Activated CD4-positive, alpha-beta T cell treated with anti-CD3 and anti-CD28 coated beads, Interleukin-2, amount 10 ng/mL, durations not matched to agents 24 days and 14 days (primary cell): ENCODE results near the gene CFAP299. TPM values are rescaled to one million over a fixed set of nuclear protein-coding genes. Genes with fewer than 3 reads are reported as not detected.

Experiments used
- DNase-seq: peaks from one replicate; pipeline ENCODE4 v3.0.0; 2022
- H3K27ac Mint-ChIP-seq: one replicate; pipeline ENCODE4 v1.8.0; 2022; ENCODE audit warnings: mild to moderate bottlenecking, mixed read lengths
- H3K27me3 Mint-ChIP-seq: one replicate; pipeline ENCODE4 v1.8.0; 2022; ENCODE audit warnings: mixed read lengths
- H3K36me3 Mint-ChIP-seq: one replicate; pipeline ENCODE4 v1.8.0; 2022; ENCODE audit warnings: low read depth, mild to moderate bottlenecking, mixed read lengths
- H3K4me1 Mint-ChIP-seq: one replicate; pipeline ENCODE4 v1.8.0; 2021; ENCODE audit warnings: mixed read lengths
- H3K4me3 Mint-ChIP-seq: one replicate; pipeline ENCODE4 v1.8.0; 2022; ENCODE audit warnings: mild to moderate bottlenecking, moderate library complexity, mixed read lengths
- H3K9me3 Mint-ChIP-seq: one replicate; pipeline ENCODE4 v1.8.0; 2021; ENCODE audit warnings: mixed read lengths
- intact Hi-C: fragments of 100-400 bp; cut with micrococcal nuclease; formaldehyde crosslinking; loops from one replicate; pipeline ENCODE4 v1.15.1; 2023
- total RNA-seq: library from RNA; stranded (reverse); gene quantifications from 2 replicates; pipeline ENCODE4 v1.2.3, GENCODE V29; 2022

CFAP299 gene
- total RNA-seq, 1 donor from 2014 or later = not detected

- Mint-ChIP-seq H3K27ac (no peak overlapping the region), H3K9me3 (peaks cover 3% of the 10 kb centered on the region), H3K27me3 (no peaks in the 10 kb centered on the region), H3K4me1 (no peaks in the 10 kb centered on the region), H3K4me3 (no peak overlapping the region), H3K36me3 (no peaks in the 10 kb centered on the region)
- intact Hi-C loops = no loop called here
- DNase-seq = no peak
Measured at GRCh38 chr4:80903020-80903419, 567.5 kb downstream of the CFAP299 start.

GRCh38 chr4:80909938-80910337, 574.4 kb downstream of the CFAP299 start:
- peaks cover 10% of the 10 kb centered on the region for H3K9me3 Mint-ChIP-seq
- H3K27ac Mint-ChIP-seq = no peak overlapping the region
- no peaks in the 10 kb centered on the region for H3K36me3 Mint-ChIP-seq
- H3K27me3 Mint-ChIP-seq = no peaks in the 10 kb centered on the region
- H3K4me3 Mint-ChIP-seq = no peak overlapping the region
- peaks cover 2% of the 10 kb centered on the region for H3K4me1 Mint-ChIP-seq
- intact Hi-C loops = no loop called here
- DNase-seq = no peak

GRCh38 chr4:80911458-80911857, 575.9 kb downstream of the CFAP299 start:
- DNase-seq = no peak
- Mint-ChIP-seq H3K36me3 (no peaks in the 10 kb centered on the region), H3K9me3 (peaks cover 10% of the 10 kb centered on the region), H3K4me3 (no peak overlapping the region), H3K27me3 (no peaks in the 10 kb centered on the region), H3K27ac (no peak overlapping the region), H3K4me1 (peaks cover 2% of the 10 kb centered on the region)
- intact Hi-C loops = no loop called here

- no peak overlapping the region for H3K4me3 Mint-ChIP-seq
- no peak overlapping the region for H3K27ac Mint-ChIP-seq
- DNase-seq = no peak
- peaks cover 2% of the 10 kb centered on the region for H3K4me1 Mint-ChIP-seq
- H3K27me3 Mint-ChIP-seq = no peaks in the 10 kb centered on the region
- intact Hi-C loops = no loop called here
- no peaks in the 10 kb centered on the region for H3K36me3 Mint-ChIP-seq
- H3K9me3 Mint-ChIP-seq = peaks cover 10% of the 10 kb centered on the region
Measured at GRCh38 chr4:80912350-80912749, 576.8 kb downstream of the CFAP299 start.

- Mint-ChIP-seq H3K27ac (no peak overlapping the region), H3K4me3 (no peak overlapping the region), H3K9me3 (peaks cover 4% of the 10 kb centered on the region), H3K4me1 (peaks cover 2% of the 10 kb centered on the region), H3K36me3 (no peaks in the 10 kb centered on the region), H3K27me3 (no peaks in the 10 kb centered on the region)
- DNase-seq = no peak
- intact Hi-C loops = no loop called here
Measured at GRCh38 chr4:80913381-80913780, 577.9 kb downstream of the CFAP299 start.

- H3K36me3 Mint-ChIP-seq = no peaks in the 10 kb centered on the region
- H3K4me1 Mint-ChIP-seq = peaks cover 2% of the 10 kb centered on the region
- intact Hi-C loops = no loop called here
- no peaks in the 10 kb centered on the region for H3K27me3 Mint-ChIP-seq
- H3K9me3 Mint-ChIP-seq = no peaks in the 10 kb centered on the region
- no peak for DNase-seq
- no peak overlapping the region for H3K27ac Mint-ChIP-seq
- no peak overlapping the region for H3K4me3 Mint-ChIP-seq
Measured at GRCh38 chr4:80916770-80917169, 581.2 kb downstream of the CFAP299 start.

GRCh38 chr4:80918004-80918403, 582.5 kb downstream of the CFAP299 start:
- no peaks in the 10 kb centered on the region for H3K27me3 Mint-ChIP-seq
- intact Hi-C loops = no loop called here
- H3K36me3 Mint-ChIP-seq = no peaks in the 10 kb centered on the region
- no peak for DNase-seq
- peaks cover 2% of the 10 kb centered on the region for H3K4me1 Mint-ChIP-seq
- no peak overlapping the region for H3K4me3 Mint-ChIP-seq
- H3K9me3 Mint-ChIP-seq = no peaks in the 10 kb centered on the region
- no peak overlapping the region for H3K27ac Mint-ChIP-seq

GRCh38 chr4:80921441-80921840, 585.9 kb downstream of the CFAP299 start:
- intact Hi-C loops = no loop called here
- Mint-ChIP-seq H3K4me1 (no peaks in the 10 kb centered on the region), H3K27me3 (no peaks in the 10 kb centered on the region), H3K4me3 (no peak overlapping the region), H3K36me3 (no peaks in the 10 kb centered on the region), H3K9me3 (no peaks in the 10 kb centered on the region), H3K27ac (no peak overlapping the region)
- DNase-seq = no peak

GRCh38 chr4:80922941-80923340, 587.4 kb downstream of the CFAP299 start:
- Mint-ChIP-seq H3K9me3 (no peaks in the 10 kb centered on the region), H3K27ac (no peak overlapping the region), H3K4me1 (no peaks in the 10 kb centered on the region), H3K36me3 (no peaks in the 10 kb centered on the region), H3K4me3 (no peak overlapping the region), H3K27me3 (no peaks in the 10 kb centered on the region)
- DNase-seq = no peak
- intact Hi-C loops = no loop called here

- DNase-seq = no peak
- H3K36me3 Mint-ChIP-seq = no peaks in the 10 kb centered on the region
- no peaks in the 10 kb centered on the region for H3K27me3 Mint-ChIP-seq
- intact Hi-C loops = no loop called here
- H3K27ac Mint-ChIP-seq = no peak overlapping the region
- no peaks in the 10 kb centered on the region for H3K9me3 Mint-ChIP-seq
- H3K4me3 Mint-ChIP-seq = no peak overlapping the region
- H3K4me1 Mint-ChIP-seq = no peaks in the 10 kb centered on the region
Measured at GRCh38 chr4:80925293-80925692, 589.8 kb downstream of the CFAP299 start.

GRCh38 chr4:80926446-80926845, 590.9 kb downstream of the CFAP299 start:
- intact Hi-C loops = no loop called here
- Mint-ChIP-seq H3K4me1 (no peaks in the 10 kb centered on the region), H3K4me3 (no peak overlapping the region), H3K9me3 (no peaks in the 10 kb centered on the region), H3K27ac (no peak overlapping the region), H3K27me3 (no peaks in the 10 kb centered on the region), H3K36me3 (no peaks in the 10 kb centered on the region)
- DNase-seq = no peak

- DNase-seq = no peak
- H3K4me1 Mint-ChIP-seq = no peaks in the 10 kb centered on the region
- H3K36me3 Mint-ChIP-seq = no peaks in the 10 kb centered on the region
- no peaks in the 10 kb centered on the region for H3K27me3 Mint-ChIP-seq
- intact Hi-C loops = no loop called here
- no peak overlapping the region for H3K27ac Mint-ChIP-seq
- H3K9me3 Mint-ChIP-seq = no peaks in the 10 kb centered on the region
- no peak overlapping the region for H3K4me3 Mint-ChIP-seq
Measured at GRCh38 chr4:80926891-80927290, 591.4 kb downstream of the CFAP299 start.

GRCh38 chr4:80927420-80927819, 591.9 kb downstream of the CFAP299 start:
- H3K27ac Mint-ChIP-seq = no peak overlapping the region
- no peaks in the 10 kb centered on the region for H3K4me1 Mint-ChIP-seq
- H3K27me3 Mint-ChIP-seq = no peaks in the 10 kb centered on the region
- DNase-seq = no peak
- intact Hi-C loops = no loop called here
- no peaks in the 10 kb centered on the region for H3K36me3 Mint-ChIP-seq
- no peaks in the 10 kb centered on the region for H3K9me3 Mint-ChIP-seq
- H3K4me3 Mint-ChIP-seq = no peak overlapping the region

- no peaks in the 10 kb centered on the region for H3K9me3 Mint-ChIP-seq
- H3K27ac Mint-ChIP-seq = no peak overlapping the region
- H3K27me3 Mint-ChIP-seq = no peaks in the 10 kb centered on the region
- no peaks in the 10 kb centered on the region for H3K36me3 Mint-ChIP-seq
- no peak overlapping the region for H3K4me3 Mint-ChIP-seq
- H3K4me1 Mint-ChIP-seq = no peaks in the 10 kb centered on the region
- no peak for DNase-seq
- intact Hi-C loops = no loop called here
Measured at GRCh38 chr4:80931631-80932081, 596.1 kb downstream of the CFAP299 start.

- Mint-ChIP-seq H3K27me3 (no peaks in the 10 kb centered on the region), H3K4me3 (no peak overlapping the region), H3K9me3 (no peaks in the 10 kb centered on the region), H3K27ac (no peak overlapping the region), H3K36me3 (no peaks in the 10 kb centered on the region), H3K4me1 (no peaks in the 10 kb centered on the region)
- intact Hi-C loops = no loop called here
- no peak for DNase-seq
Measured at GRCh38 chr4:80948141-80948540, 612.6 kb downstream of the CFAP299 start.
